Fibroblast of skin of scalp (primary cell): ENCODE measurements around the gene FBN2.
"Not testable (repeated sequence)": the region's sequence is repeated elsewhere in the genome, so short reads cannot be mapped to it uniquely, and the experiment has no call there.

Experiments used
- DNase-seq: peaks from one replicate; pipeline ENCODE4 v3.0.0-alpha.2; 2013

The FBN2 gene

DNA sequence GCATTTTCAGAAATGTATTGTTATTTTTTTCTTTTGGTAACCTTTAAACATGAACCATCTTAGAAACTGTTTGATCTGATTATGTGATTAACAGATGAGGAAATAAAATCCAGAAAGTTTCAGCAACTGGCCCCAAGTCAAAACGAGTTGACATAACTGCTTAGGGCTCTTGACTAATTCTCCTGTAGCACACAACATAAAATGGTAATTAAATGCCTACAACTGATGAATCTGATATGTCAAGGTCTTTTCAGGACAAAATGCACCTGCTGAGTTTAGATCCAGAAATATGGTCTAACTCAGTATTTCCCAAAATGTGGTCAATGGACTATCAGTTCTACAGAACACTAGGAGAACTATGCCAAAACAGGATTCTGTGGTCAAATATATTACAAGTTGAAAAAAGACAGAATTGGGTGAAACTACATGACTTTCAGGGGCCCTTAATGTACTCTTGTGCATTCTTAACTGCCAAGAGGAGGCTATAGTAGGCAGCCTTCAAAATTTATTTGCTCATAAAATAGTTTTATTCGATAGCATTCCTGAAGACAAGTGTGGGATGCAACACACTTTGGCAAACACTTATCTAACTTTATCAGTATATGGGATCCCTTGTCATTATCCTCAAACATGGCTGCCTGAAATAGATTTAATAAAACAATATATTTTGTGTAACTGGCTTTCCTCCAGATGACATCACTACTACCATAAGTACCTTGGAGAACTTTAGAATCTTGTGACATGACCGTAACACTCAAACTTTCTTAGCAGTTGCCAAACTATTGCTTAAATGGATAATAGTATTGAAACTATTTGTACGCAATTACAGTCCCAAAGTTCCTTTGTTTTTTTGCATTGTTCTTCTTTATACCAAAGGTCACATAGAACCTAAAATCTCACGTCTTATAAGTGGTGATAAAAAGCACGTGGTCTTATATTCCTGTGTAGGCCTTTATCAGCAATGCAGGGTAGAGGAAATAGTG lies 59.4 kb downstream of the FBN2 start:
- no peak for DNase-seq

DNA sequence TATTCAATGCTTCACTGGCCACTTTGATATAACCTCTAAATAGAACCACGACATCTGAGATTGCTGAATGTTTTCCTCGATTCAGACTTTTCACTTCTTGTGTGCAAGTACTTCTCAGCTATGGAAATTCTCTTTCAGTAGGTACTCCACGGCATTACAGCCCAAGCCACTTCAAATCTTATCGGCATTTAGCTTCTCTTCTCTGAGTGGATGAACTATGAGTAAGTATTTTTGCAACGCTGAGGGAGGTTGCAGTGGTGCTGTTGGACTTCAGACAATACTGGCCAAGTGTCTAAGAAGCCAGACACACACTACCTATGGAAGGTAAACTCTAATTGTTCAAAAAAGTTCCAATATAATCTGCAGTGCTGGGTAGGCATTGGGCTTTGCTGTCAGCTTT lies 60.1 kb downstream of the FBN2 start:
- no peak for DNase-seq

DNA sequence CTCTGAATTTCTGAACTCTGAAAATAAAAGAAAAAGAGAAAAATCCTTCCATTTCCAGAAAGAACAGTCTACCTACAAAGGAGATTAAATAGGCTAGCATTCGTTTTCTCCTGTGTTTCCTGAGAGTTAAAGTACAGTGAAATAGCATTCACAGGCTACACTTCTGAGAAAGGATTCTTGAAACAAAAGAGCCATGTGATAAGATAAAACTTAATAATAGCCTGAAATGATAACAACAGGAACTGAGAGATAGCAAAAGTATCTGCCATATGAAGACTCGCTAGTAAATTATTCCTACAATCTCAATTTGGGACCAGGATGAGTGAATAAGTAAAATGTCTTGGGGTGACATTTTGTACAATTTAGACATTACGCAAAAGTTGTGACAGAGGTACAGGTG lies 62.4 kb downstream of the FBN2 start:
- no peak for DNase-seq

DNA sequence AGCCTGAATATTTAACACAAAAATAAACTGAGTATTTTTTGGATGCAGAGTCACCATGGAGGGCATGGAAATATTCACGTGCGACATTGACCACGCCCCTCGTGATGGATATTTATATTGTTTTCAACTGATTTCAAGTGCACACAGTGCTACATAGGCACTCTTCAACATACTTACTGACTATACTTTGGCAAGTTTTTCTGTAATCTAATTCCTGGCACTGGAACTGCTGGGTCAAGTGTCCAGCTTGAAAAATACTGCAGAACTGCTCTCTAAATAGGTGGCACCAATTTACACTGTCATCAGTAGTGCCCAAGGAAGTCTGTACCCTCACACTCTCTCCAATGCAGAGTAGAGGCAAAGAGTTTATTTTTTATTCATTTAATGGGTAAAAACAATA lies 65.1 kb downstream of the FBN2 start:
- DNase-seq: no peak

DNA sequence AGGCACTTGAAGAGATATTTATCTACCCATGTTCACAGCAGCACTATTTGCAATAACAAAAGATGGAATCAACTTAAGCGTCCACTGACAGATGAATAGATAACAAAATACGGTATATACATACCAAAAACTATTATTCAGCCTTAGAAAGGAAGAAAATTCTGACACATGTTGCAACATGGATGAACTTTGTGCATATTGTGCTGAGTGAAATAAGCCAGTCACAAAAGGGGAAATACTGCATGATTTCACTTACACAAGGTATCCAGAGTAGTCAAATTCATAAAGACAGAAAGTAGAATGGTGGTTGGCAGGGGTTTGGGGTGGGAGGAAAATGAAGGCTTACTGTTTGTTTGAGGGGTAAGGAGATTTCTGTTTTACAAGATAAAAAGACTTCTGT lies 66.0 kb downstream of the FBN2 start:
- DNase-seq: no peak

DNA sequence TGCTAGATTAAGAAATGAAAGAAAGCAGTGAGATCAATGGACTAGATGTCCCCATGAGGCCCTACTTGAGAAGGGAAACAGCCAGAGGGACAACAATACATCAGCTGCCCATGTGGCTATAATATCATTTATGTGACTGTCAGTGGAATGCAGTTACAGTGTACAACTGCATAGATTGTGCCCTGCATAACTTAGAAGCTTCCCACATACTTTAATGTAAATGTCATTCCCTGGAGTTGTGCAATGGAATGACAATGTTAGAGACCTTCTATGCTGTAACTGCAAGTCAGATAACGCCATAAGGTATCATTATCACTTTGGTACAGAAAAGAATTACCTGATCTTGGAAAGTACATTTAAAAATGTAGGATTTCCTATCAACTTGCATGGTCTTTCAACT lies 67.4 kb downstream of the FBN2 start:
- peak; percentile 89 for DNase-seq

DNA sequence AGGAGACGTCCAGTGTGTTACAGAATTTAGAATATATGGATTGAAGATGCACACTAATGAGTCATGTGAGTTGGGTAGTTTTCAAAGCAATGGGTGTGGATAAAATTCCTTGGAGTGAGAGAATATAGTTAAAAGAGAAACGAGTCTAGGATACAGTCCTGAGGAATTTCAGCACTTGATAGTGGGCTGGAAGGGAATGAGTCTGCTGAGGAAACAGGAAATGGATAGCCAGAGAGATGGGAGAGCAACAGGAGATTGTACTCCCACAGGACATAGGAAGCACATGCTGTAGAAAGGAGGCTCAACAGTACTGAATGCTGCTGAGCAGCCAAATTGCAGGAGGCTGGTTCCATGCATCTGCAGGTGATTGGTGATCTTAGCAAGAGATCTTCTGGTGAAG lies 68.1 kb downstream of the FBN2 start:
- DNase-seq: peak; percentile 64

DNA sequence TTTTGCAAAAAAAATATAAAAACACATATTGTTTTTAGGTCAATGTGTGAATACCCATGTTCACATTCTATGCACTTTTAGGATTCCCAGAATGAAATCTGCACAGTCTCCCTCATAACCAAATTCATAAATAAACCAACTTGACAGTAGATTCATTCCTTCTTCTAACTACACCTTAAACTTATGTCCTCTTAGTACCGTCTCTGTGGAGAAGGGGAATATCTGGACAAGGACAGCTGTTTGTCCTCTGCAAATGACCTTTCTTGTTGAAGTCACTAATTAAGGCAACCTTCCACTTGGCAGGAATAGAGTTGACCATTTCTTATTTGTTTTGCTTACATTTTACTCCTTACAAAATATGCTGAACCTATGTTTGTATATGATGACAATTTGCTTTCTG lies 71.1 kb downstream of the FBN2 start:
- no peak for DNase-seq

DNA sequence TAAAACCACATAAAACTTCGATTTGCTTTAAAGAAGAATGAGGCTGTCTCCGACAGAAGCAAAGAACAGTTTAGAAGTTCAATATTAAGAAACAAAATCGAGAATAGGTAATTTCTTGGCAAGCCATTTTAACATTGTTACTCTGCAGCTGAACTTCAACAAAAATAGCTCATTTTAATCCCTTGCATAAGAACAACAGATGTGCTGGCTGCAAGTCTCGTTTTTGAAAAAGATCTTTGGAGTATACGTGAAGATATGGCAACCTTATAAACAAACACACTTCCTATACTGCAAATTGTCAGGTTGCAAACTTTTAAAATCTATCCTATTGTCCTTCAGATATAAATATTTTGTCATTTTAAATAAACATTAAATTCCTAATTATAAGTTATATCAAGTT lies 71.5 kb downstream of the FBN2 start:
- DNase-seq: no peak

DNA sequence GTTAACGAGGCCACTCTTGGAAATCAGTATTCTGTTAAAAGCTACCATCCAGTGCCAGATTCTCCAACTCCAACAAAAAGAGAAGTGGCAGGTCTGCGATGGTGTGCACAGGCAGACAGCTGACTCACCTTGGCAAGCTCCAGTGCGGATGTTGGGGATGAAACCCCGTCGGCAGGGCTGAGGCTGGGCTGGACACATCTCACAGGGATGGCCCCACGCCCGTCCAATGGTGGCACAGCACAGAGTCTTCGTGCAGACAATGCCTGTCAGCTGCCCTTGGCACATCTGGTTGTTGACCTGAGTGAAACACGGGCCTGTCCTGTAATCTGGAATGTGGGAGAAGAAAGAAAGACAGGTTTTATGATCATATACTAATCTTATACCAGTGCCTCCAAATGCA lies 73.4 kb downstream of the FBN2 start:
- DNase-seq: no peak

DNA sequence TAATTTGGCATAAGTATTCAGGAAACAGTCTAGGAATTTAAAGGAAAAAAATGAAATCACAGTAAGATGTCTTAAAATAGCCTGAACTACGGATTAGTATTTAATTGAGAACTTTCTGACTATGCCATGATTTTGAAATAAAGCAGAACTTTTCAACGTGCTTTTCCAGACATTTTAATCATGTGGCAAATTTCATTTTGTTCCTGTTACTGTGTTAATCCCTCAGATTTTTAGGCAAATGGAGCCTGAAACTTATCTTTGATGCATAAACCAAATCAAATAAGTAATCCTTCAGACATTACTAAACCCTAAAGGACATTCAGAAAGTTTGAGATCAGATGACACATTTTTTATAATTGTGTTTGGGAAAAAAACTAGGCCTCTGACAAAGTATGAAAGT lies 75.7 kb downstream of the FBN2 start:
- peak; percentile 15 for DNase-seq

DNA sequence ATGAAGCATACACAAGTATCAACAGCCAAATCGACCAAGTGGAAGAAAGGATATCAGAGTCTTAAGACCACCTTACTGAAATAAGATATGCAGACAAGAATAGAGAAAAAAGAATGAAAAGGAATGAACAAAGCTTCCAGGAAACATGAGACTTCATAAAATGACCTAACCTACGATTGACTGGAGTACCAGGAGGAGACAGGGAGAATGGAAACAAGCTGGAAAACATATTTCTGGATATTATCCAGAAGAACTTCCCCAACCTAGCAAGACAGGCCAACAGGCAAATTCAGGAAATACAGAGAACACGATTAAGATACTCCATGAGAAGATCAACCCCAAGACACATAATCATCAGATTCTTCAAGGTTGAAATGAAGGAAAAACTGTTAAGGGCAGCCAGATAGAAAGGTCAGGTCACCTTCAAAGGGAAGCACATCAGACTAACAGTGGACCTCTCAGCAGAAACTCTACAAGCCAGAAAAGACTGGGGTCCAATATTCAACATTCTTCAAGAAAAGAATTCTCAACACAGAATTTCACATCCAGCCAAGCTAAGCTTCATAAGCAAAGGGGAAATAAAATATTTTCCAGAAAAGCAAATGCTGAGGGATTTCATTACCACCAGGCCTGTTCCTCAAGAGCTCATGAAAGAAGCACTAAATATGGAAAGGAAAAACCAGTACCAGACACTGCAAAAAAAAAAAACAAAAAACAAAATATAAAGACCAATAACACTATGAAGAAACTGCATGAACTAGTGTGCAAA lies 80.7 kb downstream of the FBN2 start:
- DNase-seq: not testable (repeated sequence)

DNA sequence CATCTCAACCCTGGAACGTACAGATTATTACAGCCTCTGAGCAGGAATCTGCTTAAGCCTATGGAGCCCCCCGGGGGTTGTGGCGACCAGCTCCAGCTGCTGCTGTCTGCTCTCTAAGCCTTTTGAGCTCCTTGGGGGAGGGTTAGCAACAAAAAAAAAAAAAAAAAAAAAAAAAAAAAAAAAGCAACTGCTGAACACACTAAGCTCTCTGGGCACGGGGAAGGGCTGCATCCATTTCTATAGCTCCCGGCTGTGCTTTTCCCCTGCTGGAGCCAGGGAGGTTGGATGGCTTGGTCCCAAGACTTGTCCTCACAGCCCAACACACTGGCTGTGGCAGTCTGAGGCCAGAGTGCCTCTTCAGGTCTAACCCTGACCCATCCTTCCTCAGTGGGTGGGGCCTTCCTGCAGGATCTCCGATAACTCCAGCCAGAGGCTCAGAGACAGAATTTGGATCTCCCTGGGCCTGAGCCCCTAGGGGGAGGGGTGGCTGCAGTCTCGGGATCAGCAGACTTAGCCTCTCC lies 82.1 kb downstream of the FBN2 start:
- DNase-seq: peak; percentile 20

DNA sequence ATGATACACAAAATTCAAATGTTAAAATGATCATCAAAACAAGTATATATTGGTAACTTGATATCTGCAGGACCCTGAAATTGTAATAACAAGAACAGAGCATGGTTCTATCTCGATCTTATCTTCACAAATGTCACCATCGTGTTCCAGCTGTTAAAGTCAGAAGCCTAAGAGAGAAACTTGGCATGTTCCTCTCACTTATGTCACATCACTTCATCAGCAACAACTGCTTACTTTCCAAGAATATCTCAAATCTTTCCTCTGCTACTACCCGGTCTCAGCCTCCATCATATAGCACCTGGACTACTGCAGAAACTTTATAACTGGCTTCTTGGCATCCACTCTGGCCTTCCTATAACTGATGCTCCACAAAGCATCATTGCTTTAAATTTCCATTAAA lies 84.9 kb downstream of the FBN2 start:
- no peak for DNase-seq

DNA sequence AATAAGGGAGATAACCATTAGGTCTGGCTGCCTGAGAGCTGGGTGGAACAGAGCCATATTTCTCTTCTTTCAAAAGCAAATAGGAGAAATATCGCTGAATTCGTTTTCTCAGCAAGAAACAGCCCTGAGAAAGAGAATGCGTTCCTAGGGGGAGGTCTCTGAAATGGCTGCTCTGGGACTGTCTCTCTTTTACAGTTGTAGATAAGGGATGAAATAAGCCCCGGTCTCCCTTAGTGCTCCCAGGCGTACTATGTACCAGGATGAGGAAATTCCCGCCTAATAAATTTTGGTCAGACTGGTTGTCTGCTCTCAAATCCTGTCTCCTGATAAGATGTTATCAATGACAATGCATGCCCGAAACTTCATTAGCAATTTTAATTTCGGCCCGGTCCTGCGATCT lies 90.8 kb downstream of the FBN2 start:
- not testable (repeated sequence) for DNase-seq

DNA sequence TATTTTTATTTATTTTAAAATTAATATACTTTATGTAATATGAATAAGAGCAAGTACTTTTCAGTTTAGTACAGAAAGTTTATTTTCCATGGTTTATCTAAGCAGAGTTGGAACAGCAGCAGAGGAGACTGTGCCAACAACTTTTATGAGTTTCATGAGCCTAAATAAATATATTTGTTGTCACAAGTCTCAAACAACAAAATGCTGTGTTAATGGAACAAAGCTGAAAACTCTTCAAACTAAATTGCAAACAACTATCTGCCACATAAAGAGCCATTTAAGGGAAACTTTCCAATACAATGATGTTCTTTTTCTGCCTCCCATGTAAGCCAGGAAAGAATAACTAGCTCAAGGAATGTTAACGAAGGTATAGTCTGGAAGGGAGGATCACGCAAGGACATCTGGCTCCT lies 96.1 kb downstream of the FBN2 start:
- DNase-seq: no peak

DNA sequence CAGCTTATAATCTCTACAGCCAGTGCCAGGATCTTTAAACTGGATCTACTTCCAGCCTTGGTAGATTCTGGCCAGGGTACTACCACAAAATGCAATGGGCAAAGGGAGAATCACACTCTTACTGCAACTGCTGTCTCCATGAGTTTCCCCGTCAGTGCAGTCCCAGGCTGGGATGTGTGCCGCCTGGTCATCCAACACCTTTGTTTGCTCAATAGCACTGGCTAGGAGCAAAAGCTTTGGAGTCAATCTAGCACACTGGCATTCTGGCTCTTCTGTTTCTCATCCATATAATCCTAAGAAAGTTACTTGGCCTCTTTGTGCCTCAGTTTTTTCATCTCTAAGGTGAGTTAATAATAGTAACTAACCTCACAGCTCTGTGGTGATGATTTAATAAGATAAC lies 96.9 kb downstream of the FBN2 start:
- DNase-seq: no peak

DNA sequence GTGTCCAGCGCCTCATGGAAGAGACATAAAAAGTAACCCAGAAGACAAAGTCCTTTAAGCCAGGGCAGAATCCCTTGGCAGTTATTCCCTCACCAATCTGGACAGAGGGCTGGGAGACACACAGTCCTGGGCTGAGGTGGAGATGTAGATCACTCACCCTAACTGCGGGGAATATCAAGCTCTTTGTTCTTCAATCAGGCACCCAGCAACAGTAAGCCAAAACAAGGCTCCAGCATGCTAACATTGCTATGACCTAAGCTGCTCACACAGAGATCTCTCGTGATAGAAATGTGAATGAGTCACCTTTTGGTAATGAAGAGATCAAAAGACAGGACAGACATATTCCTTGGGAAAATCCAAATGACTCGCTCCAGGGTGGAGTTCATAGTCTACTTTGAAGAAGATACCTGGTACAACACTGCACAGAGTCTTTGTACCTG lies 101.3 kb downstream of the FBN2 start:
- DNase-seq: peak; percentile 74

DNA sequence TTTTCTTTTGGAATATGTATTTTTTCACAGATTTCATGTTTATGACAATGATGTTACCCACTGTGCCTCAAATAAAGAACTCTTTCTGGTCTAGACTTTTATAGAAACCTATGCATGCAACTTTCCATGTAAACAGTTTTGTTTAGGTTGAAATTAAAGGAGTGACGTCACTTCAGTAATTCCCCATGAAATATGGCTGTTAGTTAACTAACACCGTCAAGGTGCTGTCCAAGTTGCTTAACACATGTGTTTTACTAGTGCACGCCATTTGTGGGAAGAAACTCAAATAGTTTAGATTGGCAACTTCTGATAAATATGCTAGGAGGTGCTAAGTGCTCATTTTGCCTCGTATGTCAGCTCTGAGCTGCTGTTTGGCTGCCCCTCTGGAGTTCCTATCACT lies 102.2 kb downstream of the FBN2 start:
- no peak for DNase-seq

DNA sequence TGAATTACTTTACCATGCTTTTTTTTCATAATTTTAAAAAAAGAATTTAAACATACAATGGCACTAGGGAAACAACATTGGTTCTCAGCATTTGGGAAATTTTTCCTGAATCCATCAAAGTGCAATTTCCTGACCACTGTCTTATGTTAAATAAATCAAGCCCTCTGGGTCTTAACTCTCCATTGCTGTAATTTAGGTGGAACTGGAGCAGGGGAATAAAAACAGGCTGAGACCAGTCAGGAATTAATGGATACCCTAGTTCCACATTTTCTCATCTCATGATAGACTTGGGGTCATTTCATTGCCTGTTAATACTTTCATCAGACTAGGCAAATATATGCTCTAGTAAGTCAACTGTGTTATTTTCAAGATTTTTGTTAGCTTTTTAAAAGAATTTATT lies 103.1 kb downstream of the FBN2 start:
- DNase-seq: no peak

DNA sequence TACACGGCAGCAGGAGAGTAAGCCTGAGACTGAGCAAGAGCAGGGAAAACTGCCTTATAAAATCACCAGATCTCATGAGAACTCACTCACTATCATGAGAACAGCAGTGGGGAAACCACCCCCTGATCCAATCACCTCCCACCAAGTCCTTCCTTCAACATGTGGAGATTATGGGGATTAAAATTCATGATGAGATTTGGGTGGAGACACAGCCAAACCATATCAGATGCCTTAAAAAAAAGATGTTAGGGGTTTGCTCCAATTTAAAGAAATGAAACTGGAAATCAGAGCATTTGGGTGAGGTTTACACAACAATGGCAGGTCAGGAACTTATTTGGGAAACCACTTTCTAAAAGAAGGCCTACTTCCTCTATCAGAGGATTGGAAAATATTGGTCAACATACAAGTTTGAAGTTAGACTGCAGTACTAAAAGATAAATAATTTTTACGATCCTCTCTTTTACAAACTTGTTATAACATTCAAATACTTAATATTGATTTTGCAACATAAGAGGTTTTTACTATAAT lies 105.1 kb downstream of the FBN2 start:
- DNase-seq: no peak

DNA sequence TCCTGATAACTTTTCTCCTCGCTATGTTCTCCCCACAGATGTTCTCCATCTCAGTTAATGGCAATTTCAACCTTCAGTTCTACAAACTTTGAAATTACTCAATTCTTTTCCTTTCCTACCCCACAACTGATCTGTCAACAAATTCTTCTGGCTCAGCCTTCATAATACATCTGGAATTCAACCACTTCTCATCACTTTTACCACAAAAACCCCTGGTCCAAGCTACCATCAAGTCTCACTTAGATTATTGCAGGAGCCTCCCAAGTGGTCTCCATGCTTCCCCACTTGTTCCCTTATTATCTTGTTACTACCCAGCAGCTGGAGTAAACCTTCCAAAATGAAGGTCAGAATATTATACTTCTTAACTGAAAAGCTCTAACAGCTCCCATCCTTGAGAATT lies 110.1 kb downstream of the FBN2 start:
- peak; percentile 58 for DNase-seq

DNA sequence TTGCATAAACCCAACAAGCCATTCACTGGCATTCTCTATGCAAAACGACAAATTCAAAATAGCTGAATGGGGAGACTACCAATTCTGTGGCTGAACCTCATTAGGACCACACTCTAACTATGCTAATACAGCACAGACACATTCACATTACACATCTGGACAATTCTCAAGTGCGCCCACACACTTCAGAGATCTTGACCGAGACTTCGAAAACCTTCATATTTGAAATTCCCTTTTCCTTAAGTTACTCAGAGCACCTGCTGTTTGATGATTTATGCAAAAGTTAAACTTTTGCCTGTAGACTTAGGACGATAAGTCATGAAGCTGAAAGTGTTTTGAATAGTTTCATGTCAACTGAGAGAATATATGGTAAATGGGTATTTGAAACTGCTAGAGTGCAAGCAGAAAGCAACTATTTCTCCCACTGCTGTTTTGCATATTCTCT lies 111.9 kb downstream of the FBN2 start:
- no peak for DNase-seq
